H9 (cell line): ENCODE data around the gene WDR7. TPM values are rescaled to one million over a fixed set of nuclear protein-coding genes. Genes with fewer than 3 reads are reported as not detected.

Experiments used
- DNase-seq: peaks from one replicate; pipeline ENCODE4 v3.0.0-alpha.2; 2017
- H2AFZ ChIP-seq: one replicate; pipeline ENCODE4 v1.6.1; 2013; ENCODE audit warnings: mild to moderate bottlenecking, low read length, control low read depth, moderate library complexity
- H2AK5ac ChIP-seq: 2 replicates; pipeline ENCODE4 v1.6.1; 2013; ENCODE audit warnings: low read length, control low read depth, mixed read lengths; ENCODE audit not compliant: insufficient read length
- H2BK120ac ChIP-seq: one replicate; pipeline ENCODE4 v1.6.1; 2013; ENCODE audit warnings: low read depth, mild to moderate bottlenecking, low read length, control low read depth, inconsistent platforms; ENCODE audit not compliant: poor library complexity, severe bottlenecking
- H2BK12ac ChIP-seq: 2 replicates; pipeline ENCODE4 v1.6.1; 2013; ENCODE audit warnings: low read length, control low read depth, mixed read lengths, low read depth; ENCODE audit not compliant: insufficient read length
- H2BK15ac ChIP-seq: 2 replicates; pipeline ENCODE4 v1.6.1; 2013; ENCODE audit warnings: low read depth, low read length, control low read depth
- H2BK20ac ChIP-seq: one replicate; pipeline ENCODE4 v1.6.1; 2013; ENCODE audit warnings: low read depth, mild to moderate bottlenecking, low read length, control low read depth, inconsistent platforms; ENCODE audit not compliant: poor library complexity, severe bottlenecking
- H2BK5ac ChIP-seq: 2 replicates; pipeline ENCODE4 v1.6.1; 2013; ENCODE audit warnings: low read length, control low read depth, mixed read lengths; ENCODE audit not compliant: insufficient read length
- H3K14ac ChIP-seq: 2 replicates; pipeline ENCODE4 v1.6.1; 2013; ENCODE audit warnings: low read length, control low read depth; ENCODE audit not compliant: insufficient read depth
- H3K18ac ChIP-seq: 2 replicates; pipeline ENCODE4 v1.6.1; 2013; ENCODE audit warnings: low read depth, mild to moderate bottlenecking, mixed read lengths, low read length, control low read depth; ENCODE audit not compliant: insufficient read length
- H3K23ac ChIP-seq: 2 replicates; pipeline ENCODE4 v1.6.1; 2013; ENCODE audit warnings: low read length, control low read depth, mixed read lengths, low read depth; ENCODE audit not compliant: insufficient read length
- H3K23me2 ChIP-seq: 2 replicates; pipeline ENCODE4 v1.6.1; 2013; ENCODE audit warnings: low read depth, mild to moderate bottlenecking, mixed read lengths, low read length, control low read depth; ENCODE audit not compliant: insufficient read length, poor library complexity, severe bottlenecking
- H3K27ac ChIP-seq: 2 replicates; pipeline ENCODE4 v1.5.1; 2013; ENCODE audit warnings: low read length, control low read depth, mixed read lengths, low read depth; ENCODE audit not compliant: insufficient read length
- H3K27me3 ChIP-seq: 2 replicates; pipeline ENCODE4 v1.6.1; 2013; ENCODE audit warnings: low read length, control low read depth, inconsistent platforms; ENCODE audit not compliant: insufficient read depth
- H3K4ac ChIP-seq: 2 replicates; pipeline ENCODE4 v1.6.1; 2013; ENCODE audit warnings: low read depth, mild to moderate bottlenecking, control low read depth, inconsistent platforms, low read length, moderate library complexity
- H3K4me1 ChIP-seq: 2 replicates; pipeline ENCODE4 v1.6.1; 2013; ENCODE audit warnings: low read length, control low read depth, inconsistent platforms; ENCODE audit not compliant: insufficient read depth
- H3K4me2 ChIP-seq: 2 replicates; pipeline ENCODE4 v1.6.1; 2013; ENCODE audit warnings: low read length, control low read depth, mixed read lengths; ENCODE audit not compliant: insufficient read length, insufficient read depth
- H3K56ac ChIP-seq: 2 replicates; pipeline ENCODE4 v1.6.1; 2013; ENCODE audit warnings: low read depth, mild to moderate bottlenecking, mixed read lengths, low read length, control low read depth; ENCODE audit not compliant: insufficient read length
- H3K79me1 ChIP-seq: 2 replicates; pipeline ENCODE4 v1.6.1; 2013; ENCODE audit warnings: low read depth, mild to moderate bottlenecking, moderate library complexity, low read length, control low read depth, inconsistent platforms; ENCODE audit not compliant: insufficient read depth, poor library complexity, severe bottlenecking
- H3K79me2 ChIP-seq: 2 replicates; pipeline ENCODE4 v1.6.1; 2013; ENCODE audit warnings: low read length, control low read depth, inconsistent platforms; ENCODE audit not compliant: insufficient read depth
- H3K9ac ChIP-seq: 2 replicates; pipeline ENCODE4 v1.6.1; 2013; ENCODE audit warnings: low read length, control low read depth, mixed read lengths; ENCODE audit not compliant: insufficient read length; ENCODE audit errors: extremely low read depth
- H3K9me3 ChIP-seq: one replicate; pipeline ENCODE4 v1.6.1; 2013; ENCODE audit warnings: low read depth, low read length, inconsistent platforms; ENCODE audit not compliant: control insufficient read depth
- H3T11ph ChIP-seq: one replicate; pipeline ENCODE4 v1.6.1; 2013; ENCODE audit warnings: mild to moderate bottlenecking, low read length, control low read depth, inconsistent platforms
- H4K20me1 ChIP-seq: one replicate; pipeline ENCODE4 v1.6.1; 2013; ENCODE audit not compliant: control insufficient read depth, insufficient read length, insufficient read depth
- H4K5ac ChIP-seq: 2 replicates; pipeline ENCODE4 v1.6.1; 2013; ENCODE audit warnings: low read depth, mild to moderate bottlenecking, mixed read lengths, low read length, control low read depth; ENCODE audit not compliant: insufficient read length
- H4K8ac ChIP-seq: replicated peaks from 2 replicates; pipeline ENCODE4 v1.6.1; 2013; ENCODE audit warnings: low read length, control low read depth, mixed read lengths, low read depth; ENCODE audit not compliant: insufficient read length
- H4K91ac ChIP-seq: 2 replicates; pipeline ENCODE4 v1.6.1; 2013; ENCODE audit warnings: low read depth, mild to moderate bottlenecking, moderate library complexity, mixed read lengths, low read length, control low read depth; ENCODE audit not compliant: insufficient read length
- H3K27ac Mint-ChIP-seq, 3 experiments: 2 replicates in 2 of 3; 3 replicates in 1 of 3; pipeline ENCODE4 v1.8.0; 2020 to 2021; ENCODE audit warnings: mixed read lengths in 3 of 3, mild to moderate bottlenecking in 1 of 3, moderate library complexity in 1 of 3
- H3K27me3 Mint-ChIP-seq: 2 replicates; pipeline ENCODE4 v1.8.0; 2021; ENCODE audit warnings: low read depth, mild to moderate bottlenecking, moderate library complexity, mixed read lengths
- H3K36me3 Mint-ChIP-seq, 3 experiments: 2 replicates in 2 of 3; 3 replicates in 1 of 3; pipeline ENCODE4 v1.8.0; 2020 to 2021; ENCODE audit warnings: low read depth in 3 of 3, mixed read lengths in 3 of 3; ENCODE audit not compliant: insufficient read depth in 1 of 3
- H3K4me1 Mint-ChIP-seq, 2 experiments: 2 replicates each; pipeline ENCODE4 v1.8.0; 2020; ENCODE audit warnings: mixed read lengths in 2 of 2
- H3K4me3 Mint-ChIP-seq, 2 experiments: 2 replicates in 1 of 2; 3 replicates in 1 of 2; pipeline ENCODE4 v1.8.0; 2020 to 2021; ENCODE audit warnings: mild to moderate bottlenecking in 2 of 2, mixed read lengths in 2 of 2, moderate library complexity in 1 of 2
- H3K9me3 Mint-ChIP-seq, 2 experiments: 2 replicates in 1 of 2; 3 replicates in 1 of 2; pipeline ENCODE4 v1.8.0; 2020; ENCODE audit warnings: mild to moderate bottlenecking in 2 of 2, mixed read lengths in 2 of 2, moderate library complexity in 1 of 2
- CTCF ChIP-seq: fragments of 200-600 bp; sonication (generic); conservative IDR thresholded peaks from 3 replicates; pipeline ENCODE4 v1.8.0; 2021; ENCODE audit warnings: antibody characterized with exemption, mild to moderate bottlenecking
- WGBS: extraction: QIAGEN DNeasy Blood & Tissue Kit; methylation state at CpG from one replicate; pipeline ENCODE4 v1.1.7; 2013; ENCODE audit warnings: missing lambda C conversion rate, low lambda C conversion rate, mixed read lengths; ENCODE audit not compliant: insufficient read length; ENCODE audit errors: extremely low coverage; 5-methylcytosine and 5-hydroxymethylcytosine counted together
- total RNA-seq: library from RNA; stranded (reverse); gene quantifications from 2 replicates; pipeline ENCODE4 v1.2.1, GENCODE V29; 2021

The WDR7 gene
- total RNA-seq, 1 experiment from 2014 or later, result 14.8 TPM

GRCh38 chr18:56986829-56987228, 335.7 kb downstream of the WDR7 start:
- no peaks in the 10 kb centered on the region for H3K23me2 ChIP-seq
- TF ChIP-seq CTCF, result no peak
- H2BK20ac ChIP-seq, result no peak overlapping the region
- H4K5ac ChIP-seq, result no peak overlapping the region
- H3K23ac ChIP-seq, result no peak overlapping the region
- Mint-ChIP-seq H3K27ac (peak overlapping the region in 2 of 3 experiments; percentile 50 to 91; a peak in 3 of 7 replicates), H3K36me3 (peaks cover 0 to 5% (median 0%) of the 10 kb centered on the region in 3 experiments; a peak in 1 of 7 replicates), H3K27me3 (no peaks in the 10 kb centered on the region), H3K4me1 (peaks cover 40% of the 10 kb centered on the region in 2 experiments), H3K9me3 (no peaks in the 10 kb centered on the region), H3K4me3 (peak overlapping the region; percentile 16 to 57; a peak in 3 of 5 replicates)
- H2AFZ ChIP-seq, result no peak overlapping the region
- no peak overlapping the region for H2BK5ac ChIP-seq
- peak overlapping the region; percentile 15 for H3K4me2 ChIP-seq
- no peak overlapping the region for H4K8ac ChIP-seq
- H3K9me3 ChIP-seq, result no peaks in the 10 kb centered on the region
- H3K4me1 ChIP-seq, result no peaks in the 10 kb centered on the region; the same call in 1 of the 2 replicates
- H4K91ac ChIP-seq, result no peak overlapping the region
- H2BK12ac ChIP-seq, result no peak overlapping the region
- no CpG with 5 or more reads among the region's 2 CpGs for WGBS
- peak; percentile 30 for DNase-seq
- no peaks in the 10 kb centered on the region for H3K27me3 ChIP-seq
- no peak overlapping the region for H2AK5ac ChIP-seq
- no peak overlapping the region for H3K4ac ChIP-seq
- H3K14ac ChIP-seq, result no peak overlapping the region
- H4K20me1 ChIP-seq, result no peaks in the 10 kb centered on the region
- no peak overlapping the region for H3K18ac ChIP-seq
- H3K79me1 ChIP-seq, result no peaks in the 10 kb centered on the region
- no peak overlapping the region for H3K9ac ChIP-seq
- H3K27ac ChIP-seq, result no peak overlapping the region
- H3K79me2 ChIP-seq, result no peaks in the 10 kb centered on the region
- H3K56ac ChIP-seq, result no peak overlapping the region
- H2BK15ac ChIP-seq, result no peak overlapping the region
- H2BK120ac ChIP-seq, result no peak overlapping the region
- no peak overlapping the region for H3T11ph ChIP-seq
